Thyroid gland (tissue), 4 donors: ENCODE data around the gene DOHH. TPM values are rescaled to one million over a fixed set of nuclear protein-coding genes. Genes with fewer than 3 reads are reported as not detected.

Source experiments
- DNase-seq, 2 donors: peaks; one replicate each; pipeline ENCODE4 v3.0.0-alpha.2; 2019
- H3K27ac ChIP-seq, 3 donors: fragments of 200-600 bp; sonication (generic); 1 replicate in 2 of 3; 2 replicates in 1 of 3; pipeline ENCODE4 v1.5.1; 2016 to 2019; ENCODE audit warnings: mild to moderate bottlenecking in 1 of 3, moderate library complexity in 1 of 3
- H3K27me3 ChIP-seq: fragments of 200-600 bp; sonication (generic); one replicate; pipeline ENCODE4 v1.5.1; 2019
- H3K36me3 ChIP-seq, 2 donors: fragments of 200-600 bp; sonication (generic); one replicate each; pipeline ENCODE4 v1.5.1; 2016 to 2019
- H3K4me1 ChIP-seq, 2 donors: fragments of 200-600 bp; sonication (generic); one replicate each; pipeline ENCODE4 v1.5.1; 2017 to 2019
- H3K4me3 ChIP-seq, 3 donors: fragments of 200-600 bp; sonication (generic); replicated peaks in 1 of 3; 1 replicate in 2 of 3; 2 replicates in 1 of 3; pipeline ENCODE4 v1.5.1; 2016; ENCODE audit warnings: mild to moderate bottlenecking in 1 of 3
- H3K9me3 ChIP-seq: fragments of 200-600 bp; sonication (generic); one replicate; pipeline ENCODE4 v1.5.1; 2017
- POLR2A ChIP-seq, 2 donors: fragments of 450-650 bp; IDR thresholded peaks; one replicate each; pipeline ENCODE4 v1.6.1; 2017; ENCODE audit warnings: antibody characterized with exemption in 2 of 2, mild to moderate bottlenecking in 2 of 2, moderate library complexity in 1 of 2
- WGBS, 2 donors: methylation state at CpG; one replicate each; pipeline ENCODE4 v1.1.5; 2017; 5-methylcytosine and 5-hydroxymethylcytosine counted together
- intact Hi-C: fragments of 100-400 bp; cut with DNase I; formaldehyde crosslinking; loops from one replicate; pipeline ENCODE4 v1.15.1; 2023
- total RNA-seq, 4 donors: library from RNA; depleted of rRNA; stranded (reverse); fragments of >200 nt; gene quantifications; one replicate each; pipeline ENCODE4 v1.2.3, GENCODE V29; 2016
- TF ChIP-seq, protein P1 (sequence below), 6 experiments: fragments of 200-600 bp in 3 of 6; fragments of 450-650 bp in 3 of 6; sonication (generic) in 3 of 6; IDR thresholded peaks; one replicate each; pipeline ENCODE4 v1.5.1; 2016 to 2019; ENCODE audit warnings: antibody characterized with exemption in 6 of 6, mild to moderate bottlenecking in 2 of 6, inconsistent platforms in 1 of 6, moderate library complexity in 1 of 6

Gene DOHH
- total RNA-seq, 4 donors from 2014 or later: 9.0 to 18.9 (median 13.6) TPM

DNA sequence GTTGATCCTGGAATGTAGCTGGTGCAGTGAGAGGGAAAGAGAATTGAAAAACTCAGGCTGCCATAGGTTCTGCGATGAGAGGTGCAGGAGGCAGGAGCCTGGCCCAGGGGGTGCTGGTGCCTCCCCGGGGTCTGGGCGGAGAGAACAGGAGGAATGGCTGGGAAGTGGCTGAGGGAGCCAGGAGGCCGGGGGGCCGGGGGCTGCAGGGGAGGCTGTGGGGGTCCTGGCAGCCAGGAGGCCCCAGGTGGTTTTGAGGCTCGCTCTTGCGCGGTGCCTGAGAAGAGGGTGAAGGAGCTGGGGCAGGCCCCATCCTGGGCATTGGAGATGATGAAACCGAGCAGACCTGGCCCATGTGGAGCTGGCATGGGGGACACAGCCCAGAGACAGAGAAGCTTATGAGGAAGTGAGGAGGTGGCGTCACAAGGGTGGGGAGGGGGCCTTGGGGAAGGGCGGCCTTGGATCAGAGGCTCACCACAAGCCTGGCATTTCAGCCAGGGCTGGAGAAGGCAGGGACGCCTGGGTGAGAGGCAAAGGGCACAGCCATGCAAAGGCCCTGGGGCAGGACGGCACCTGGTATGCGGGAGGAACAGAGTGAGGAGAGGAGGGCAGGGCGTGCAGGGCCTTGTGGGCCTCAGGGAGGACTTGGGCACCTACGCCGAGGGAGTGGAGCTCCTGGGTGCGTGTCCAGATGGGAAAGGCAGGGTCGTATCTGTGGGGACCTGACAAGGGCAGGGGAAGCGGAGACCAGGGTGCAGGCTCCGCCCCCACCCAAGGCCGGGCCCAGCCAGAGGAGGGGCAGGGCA is 37.2 kb upstream of the DOHH start:
- H3K36me3 ChIP-seq: peaks cover 32 to 39% of the 10 kb centered on the region in 2 donors
- no peak for DNase-seq
- no peaks in the 10 kb centered on the region for H3K4me1 ChIP-seq
- H3K9me3 ChIP-seq: no peaks in the 10 kb centered on the region
- intact Hi-C loops: no loop called here
- WGBS, 2 donors: 90 to 95% methylated on average over 22 of the region's 22 CpGs
- no peaks in the 10 kb centered on the region for H3K27me3 ChIP-seq
- H3K4me3 ChIP-seq: no peak overlapping the region
- H3K27ac ChIP-seq: no peak overlapping the region
- TF ChIP-seq POLR2A (IDR thresholded peaks at IDR 0.05): no peak
- TF ChIP-seq, protein P1, sequence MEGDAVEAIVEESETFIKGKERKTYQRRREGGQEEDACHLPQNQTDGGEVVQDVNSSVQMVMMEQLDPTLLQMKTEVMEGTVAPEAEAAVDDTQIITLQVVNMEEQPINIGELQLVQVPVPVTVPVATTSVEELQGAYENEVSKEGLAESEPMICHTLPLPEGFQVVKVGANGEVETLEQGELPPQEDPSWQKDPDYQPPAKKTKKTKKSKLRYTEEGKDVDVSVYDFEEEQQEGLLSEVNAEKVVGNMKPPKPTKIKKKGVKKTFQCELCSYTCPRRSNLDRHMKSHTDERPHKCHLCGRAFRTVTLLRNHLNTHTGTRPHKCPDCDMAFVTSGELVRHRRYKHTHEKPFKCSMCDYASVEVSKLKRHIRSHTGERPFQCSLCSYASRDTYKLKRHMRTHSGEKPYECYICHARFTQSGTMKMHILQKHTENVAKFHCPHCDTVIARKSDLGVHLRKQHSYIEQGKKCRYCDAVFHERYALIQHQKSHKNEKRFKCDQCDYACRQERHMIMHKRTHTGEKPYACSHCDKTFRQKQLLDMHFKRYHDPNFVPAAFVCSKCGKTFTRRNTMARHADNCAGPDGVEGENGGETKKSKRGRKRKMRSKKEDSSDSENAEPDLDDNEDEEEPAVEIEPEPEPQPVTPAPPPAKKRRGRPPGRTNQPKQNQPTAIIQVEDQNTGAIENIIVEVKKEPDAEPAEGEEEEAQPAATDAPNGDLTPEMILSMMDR (IDR thresholded peaks at IDR 0.05): no peak

DNA sequence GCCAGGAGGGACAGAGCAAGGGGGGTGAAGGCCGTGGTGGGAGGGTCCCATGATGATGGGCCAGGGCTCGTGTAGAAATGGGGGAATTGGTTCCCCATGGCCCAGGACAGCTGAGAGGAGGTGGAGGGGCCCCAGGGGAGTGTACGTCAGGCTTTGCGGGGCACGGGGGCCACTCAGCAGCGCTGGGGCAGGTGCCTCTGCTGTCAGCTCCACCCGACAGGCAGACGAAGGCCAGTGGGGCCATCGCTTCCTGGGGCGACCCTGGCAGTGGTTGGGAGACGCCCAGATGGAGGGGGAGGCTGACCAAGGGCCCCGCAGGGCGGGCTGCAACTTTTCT is 36.6 kb upstream of the DOHH start:
- intact Hi-C loops: no loop called here
- H3K27ac ChIP-seq: no peak overlapping the region
- H3K4me3 ChIP-seq: no peak overlapping the region
- no peaks in the 10 kb centered on the region for H3K4me1 ChIP-seq
- H3K9me3 ChIP-seq: no peaks in the 10 kb centered on the region
- no peaks in the 10 kb centered on the region for H3K27me3 ChIP-seq
- TF ChIP-seq, protein P1 (IDR thresholded peaks at IDR 0.05): no peak
- no peak for TF ChIP-seq POLR2A (IDR thresholded peaks at IDR 0.05)
- DNase-seq: no peak
- WGBS, 2 donors: 80 to 88% methylated on average over 8 to 13 of the region's 13 CpGs
- peaks cover 37 to 44% of the 10 kb centered on the region in 2 donors for H3K36me3 ChIP-seq

DNA sequence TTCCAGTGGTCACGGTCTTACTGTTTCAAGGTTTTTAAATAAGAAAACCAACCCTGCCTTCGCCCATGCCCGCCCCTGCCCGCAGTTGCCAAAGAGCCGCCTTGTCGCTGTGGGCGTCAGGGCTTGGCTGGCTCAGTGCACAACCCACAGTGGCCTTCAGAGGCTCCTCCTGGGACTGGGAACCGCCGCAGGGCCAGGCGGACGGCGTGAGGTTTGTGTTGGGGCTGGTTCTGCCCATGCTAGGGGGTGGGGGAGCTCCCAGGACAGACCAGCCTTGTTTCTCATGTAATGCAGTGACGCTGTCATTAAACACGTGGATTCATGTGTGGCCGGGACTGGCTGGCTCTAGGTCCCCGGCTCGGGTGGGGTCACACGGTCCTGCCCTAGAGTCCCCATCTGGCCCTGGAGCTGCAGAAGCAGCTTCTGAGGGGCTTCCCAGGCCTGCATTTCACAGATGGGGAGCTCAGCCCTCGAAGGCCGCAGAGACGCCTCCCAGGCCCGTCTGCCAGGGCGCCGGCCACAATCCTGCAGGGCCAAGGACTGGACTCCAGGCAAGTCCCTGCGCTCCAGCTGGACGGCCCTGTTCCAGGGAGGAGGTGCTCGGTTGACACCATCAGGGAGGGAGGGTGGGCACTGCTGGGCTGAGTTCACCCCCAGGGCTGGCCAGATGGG is 36.1 kb upstream of the DOHH start:
- 79 to 86% methylated on average over 14 to 23 of the region's 27 CpGs for WGBS, 2 donors
- Histone ChIP-seq H3K27ac (no peak overlapping the region), H3K27me3 (no peaks in the 10 kb centered on the region), H3K4me3 (no peak overlapping the region), H3K36me3 (peaks cover 42 to 50% of the 10 kb centered on the region in 2 donors), H3K9me3 (no peaks in the 10 kb centered on the region), H3K4me1 (no peaks in the 10 kb centered on the region)
- intact Hi-C loops: no loop called here
- DNase-seq: no peak
- TF ChIP-seq, protein P1 (IDR thresholded peaks at IDR 0.05): no peak
- no peak for TF ChIP-seq POLR2A (IDR thresholded peaks at IDR 0.05)

DNA sequence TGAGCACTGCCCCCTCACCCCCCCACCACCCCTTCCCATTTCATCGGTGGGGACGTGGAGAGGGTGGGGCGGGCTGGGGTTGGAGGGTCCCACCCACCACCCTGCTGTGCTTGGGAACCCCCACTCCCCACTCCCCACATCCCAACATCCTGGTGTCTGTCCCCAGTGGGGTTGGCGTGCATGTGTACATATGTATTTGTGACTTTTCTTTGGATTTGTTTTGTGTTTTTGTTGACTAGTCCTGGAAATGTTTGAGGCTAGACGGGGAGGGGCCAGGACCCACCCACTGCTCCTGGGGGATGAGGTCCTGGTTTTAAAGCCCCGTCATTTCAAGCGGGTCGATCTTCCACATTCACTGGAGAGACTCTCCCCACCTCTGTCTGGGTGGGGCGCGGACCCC is 35.5 kb upstream of the DOHH start:
- H3K36me3 ChIP-seq: peaks cover 48 to 55% of the 10 kb centered on the region in 2 donors
- H3K4me1 ChIP-seq: no peaks in the 10 kb centered on the region
- WGBS, 2 donors: 84 to 92% methylated on average over 7 to 10 of the region's 10 CpGs
- no peak for DNase-seq
- intact Hi-C loops: no loop called here
- no peaks in the 10 kb centered on the region for H3K9me3 ChIP-seq
- TF ChIP-seq POLR2A (IDR thresholded peaks at IDR 0.05): no peak
- TF ChIP-seq, protein P1 (IDR thresholded peaks at IDR 0.05): no peak
- H3K27ac ChIP-seq: no peak overlapping the region
- H3K4me3 ChIP-seq: no peak overlapping the region
- H3K27me3 ChIP-seq: no peaks in the 10 kb centered on the region

DNA sequence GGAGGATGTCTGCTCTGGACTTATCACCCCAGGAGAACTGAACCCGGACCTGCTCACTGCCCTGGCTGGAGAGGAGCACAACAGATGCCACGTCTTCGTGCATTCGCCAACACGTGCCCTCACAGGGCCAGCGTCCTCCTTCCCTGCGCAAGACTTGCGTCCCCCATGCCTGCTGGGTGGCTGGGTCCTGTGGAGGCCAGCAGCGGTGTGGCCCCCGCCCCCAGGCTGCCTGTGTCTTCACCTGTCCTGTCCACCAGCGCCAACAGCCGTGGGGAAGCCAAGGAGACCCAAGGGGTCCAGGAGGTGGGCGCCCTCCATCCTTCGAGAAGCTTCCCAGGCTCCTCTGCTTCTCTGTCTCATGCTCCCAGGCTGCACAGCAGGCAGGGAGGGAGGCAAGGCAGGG is 35.1 kb upstream of the DOHH start:
- Histone ChIP-seq H3K4me3 (no peak overlapping the region), H3K36me3 (peaks cover 48 to 59% of the 10 kb centered on the region in 2 donors), H3K27ac (no peak overlapping the region), H3K4me1 (no peaks in the 10 kb centered on the region), H3K9me3 (no peaks in the 10 kb centered on the region), H3K27me3 (no peaks in the 10 kb centered on the region)
- TF ChIP-seq, protein P1 (IDR thresholded peaks at IDR 0.05): no peak
- no peak for TF ChIP-seq POLR2A (IDR thresholded peaks at IDR 0.05)
- no peak for DNase-seq
- WGBS, 2 donors: 90 to 100% methylated on average over 2 to 7 of the region's 14 CpGs
- intact Hi-C loops: no loop called here
